T-helper 9 cell (primary cell): Measurements from ENCODE around the gene C2orf42.
"Not testable (repeated sequence)": the region's sequence is repeated elsewhere in the genome, so short reads cannot be mapped to it uniquely, and the experiment has no call there.

Experiments
- DNase-seq: peaks from one replicate; pipeline ENCODE4 v3.0.0-alpha.2; 2020
- total RNA-seq, 2 donors: gene quantifications; one replicate each; lab custom pipeline; 2026; lab: John Stamatoyannopoulos, UW

Gene C2orf42
- total RNA-seq = 9.9 to 27.9 reads per million in 2 donors

GRCh38 chr2:70190418-70191243, at the start of gene C2orf42:
Gene C2orf42, minus strand, starts transcription at chr2:70191019. Its CDS starts 9,034 bp downstream, at chr2:70181985.
- DNase-seq = peak; percentile 85

GRCh38 chr2:70240599-70240998, 49.8 kb upstream of the C2orf42 start:
- no peak for DNase-seq

- DNase-seq = no peak
Measured at GRCh38 chr2:70233926-70234325, 43.1 kb upstream of the C2orf42 start.

GRCh38 chr2:70226781-70227180, 36.0 kb upstream of the C2orf42 start:
- no peak for DNase-seq

GRCh38 chr2:70223305-70223704, 32.5 kb upstream of the C2orf42 start:
- DNase-seq = not testable (repeated sequence)

- DNase-seq = no peak
Measured at GRCh38 chr2:70214953-70215549, 24.2 kb upstream of the C2orf42 start.

- DNase-seq = no peak
Measured at GRCh38 chr2:70214365-70214764, 23.5 kb upstream of the C2orf42 start.

GRCh38 chr2:70212298-70212932, 21.6 kb upstream of the C2orf42 start:
- no peak for DNase-seq

GRCh38 chr2:70211595-70211994, 20.8 kb upstream of the C2orf42 start:
- DNase-seq = no peak

GRCh38 chr2:70204452-70204851, 13.6 kb upstream of the C2orf42 start:
- no peak for DNase-seq

- no peak for DNase-seq
Measured at GRCh38 chr2:70203086-70203485, 12.3 kb upstream of the C2orf42 start.

GRCh38 chr2:70202236-70202806, 11.5 kb upstream of the C2orf42 start:
- DNase-seq = no peak

- no peak for DNase-seq
Measured at GRCh38 chr2:70201831-70202230, 11.0 kb upstream of the C2orf42 start.

GRCh38 chr2:70201225-70201768, 10.5 kb upstream of the C2orf42 start:
- DNase-seq = no peak

- no peak for DNase-seq
Measured at GRCh38 chr2:70199320-70199864, 8.6 kb upstream of the C2orf42 start.

GRCh38 chr2:70192516-70192915, 1.7 kb upstream of the C2orf42 start:
- DNase-seq = no peak

- no peak for DNase-seq
Measured at GRCh38 chr2:70191244-70191735, 471 bp upstream of the C2orf42 start.

GRCh38 chr2:70188460-70188859, 2.4 kb downstream of the C2orf42 start:
- no peak for DNase-seq

GRCh38 chr2:70187170-70187569, 3.6 kb downstream of the C2orf42 start:
- DNase-seq = not testable (repeated sequence)

GRCh38 chr2:70182689-70183088, 8.1 kb downstream of the C2orf42 start:
- no peak for DNase-seq

- DNase-seq = no peak
Measured at GRCh38 chr2:70181363-70181956, 9.4 kb downstream of the C2orf42 start.

GRCh38 chr2:70173520-70173919, 17.3 kb downstream of the C2orf42 start:
- no peak for DNase-seq
